Transverse colon (tissue), 3 donors: ENCODE data around the gene MTRF1L.
A peak's percentile ranks its signal among the peaks of the same experiment; 100 is the strongest.

Experiments used
- CTCF ChIP-seq, 5 experiments: fragments of 200-600 bp in 3 of 5; fragments of 450-650 bp in 2 of 5; sonication (generic) in 3 of 5; IDR thresholded peaks; 1 replicate in 2 of 5; 2 replicates in 3 of 5; pipeline ENCODE4 v1.5.1; 2016 to 2017; ENCODE audit warnings: antibody characterized with exemption in 5 of 5, inconsistent platforms in 3 of 5, mild to moderate bottlenecking in 2 of 5, moderate library complexity in 1 of 5
- EP300 ChIP-seq: sonication (generic); formaldehyde crosslinking; IDR thresholded peaks from one replicate; pipeline ENCODE4 v1.6.1; 2017; ENCODE audit warnings: antibody characterized with exemption, low read depth
- POLR2A ChIP-seq: fragments of 450-650 bp; IDR thresholded peaks from one replicate; pipeline ENCODE4 v1.6.1; 2016; ENCODE audit warnings: antibody characterized with exemption, mild to moderate bottlenecking, moderate library complexity

GRCh38 chr6:152948150-152948768, 54.2 kb downstream of the MTRF1L start:
- no peak for TF ChIP-seq POLR2A
- peak; percentile 37 to 59 (median 53) for TF ChIP-seq CTCF (IDR thresholded peaks at IDR 0.05)
- TF ChIP-seq EP300 = no peak
